ENCODE data around the gene PLEKHM3.

Gene PLEKHM3

DNA sequence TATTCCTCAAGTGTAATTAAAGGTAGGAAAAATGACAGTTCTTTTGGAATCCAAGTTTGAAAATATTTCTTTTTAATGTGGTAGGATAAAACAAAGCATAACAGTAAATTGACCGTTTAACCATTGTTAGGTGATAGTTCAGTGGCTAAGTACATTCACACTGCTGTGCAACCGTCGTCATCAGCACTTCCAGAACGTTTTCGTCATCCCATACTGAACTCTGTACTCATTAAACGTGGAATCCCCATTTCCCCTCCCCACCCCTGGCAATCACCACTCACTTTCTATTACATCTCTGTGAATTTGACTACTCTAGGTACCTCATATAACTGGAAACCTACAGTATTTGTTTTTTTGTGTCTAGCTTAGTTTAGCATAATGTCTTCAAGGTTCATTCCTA is 222.7 kb downstream of the PLEKHM3 start:
- Histone ChIP-seq H3K9ac (ENCODE audit: low read length) (no peak overlapping the region), H3K27ac (ENCODE audit: low read depth, low read length) (no peak overlapping the region), H3K4me3 (ENCODE audit: insufficient read depth, low read length, poor library complexity, severe bottlenecking) (no peak overlapping the region), H3K27me3 (ENCODE audit: low read length) (no peaks in the 10 kb centered on the region), H3K9me3 (ENCODE audit: insufficient read depth, low read length) (no peaks in the 10 kb centered on the region), H2AFZ (ENCODE audit: low read depth, low read length, severe bottlenecking) (no peak overlapping the region), H3K36me3 (ENCODE audit: low read length) (no peaks in the 10 kb centered on the region), H3K9me2 (replicated peaks; ENCODE audit: insufficient read depth, low read length) (no peaks in the 10 kb centered on the region), H3K4me2 (ENCODE audit: low read depth, low read length, poor library complexity, severe bottlenecking) (no peak overlapping the region), H4K20me1 (ENCODE audit: low read depth, low read length) (no peaks in the 10 kb centered on the region), H3K79me2 (ENCODE audit: insufficient read depth, low read length) (no peaks in the 10 kb centered on the region), H3F3A (ENCODE audit: insufficient read depth) (no peaks in the 10 kb centered on the region)
- TF ChIP-seq, protein P1, sequence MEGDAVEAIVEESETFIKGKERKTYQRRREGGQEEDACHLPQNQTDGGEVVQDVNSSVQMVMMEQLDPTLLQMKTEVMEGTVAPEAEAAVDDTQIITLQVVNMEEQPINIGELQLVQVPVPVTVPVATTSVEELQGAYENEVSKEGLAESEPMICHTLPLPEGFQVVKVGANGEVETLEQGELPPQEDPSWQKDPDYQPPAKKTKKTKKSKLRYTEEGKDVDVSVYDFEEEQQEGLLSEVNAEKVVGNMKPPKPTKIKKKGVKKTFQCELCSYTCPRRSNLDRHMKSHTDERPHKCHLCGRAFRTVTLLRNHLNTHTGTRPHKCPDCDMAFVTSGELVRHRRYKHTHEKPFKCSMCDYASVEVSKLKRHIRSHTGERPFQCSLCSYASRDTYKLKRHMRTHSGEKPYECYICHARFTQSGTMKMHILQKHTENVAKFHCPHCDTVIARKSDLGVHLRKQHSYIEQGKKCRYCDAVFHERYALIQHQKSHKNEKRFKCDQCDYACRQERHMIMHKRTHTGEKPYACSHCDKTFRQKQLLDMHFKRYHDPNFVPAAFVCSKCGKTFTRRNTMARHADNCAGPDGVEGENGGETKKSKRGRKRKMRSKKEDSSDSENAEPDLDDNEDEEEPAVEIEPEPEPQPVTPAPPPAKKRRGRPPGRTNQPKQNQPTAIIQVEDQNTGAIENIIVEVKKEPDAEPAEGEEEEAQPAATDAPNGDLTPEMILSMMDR (IDR thresholded peaks at IDR 0.05; ENCODE audit: insufficient read depth, low read length, poor library complexity, severe bottlenecking): no peak
- TF ChIP-seq EZH2phosphoT487 (conservative IDR thresholded peaks at IDR 0.05; ENCODE audit: low read length): no peak

DNA sequence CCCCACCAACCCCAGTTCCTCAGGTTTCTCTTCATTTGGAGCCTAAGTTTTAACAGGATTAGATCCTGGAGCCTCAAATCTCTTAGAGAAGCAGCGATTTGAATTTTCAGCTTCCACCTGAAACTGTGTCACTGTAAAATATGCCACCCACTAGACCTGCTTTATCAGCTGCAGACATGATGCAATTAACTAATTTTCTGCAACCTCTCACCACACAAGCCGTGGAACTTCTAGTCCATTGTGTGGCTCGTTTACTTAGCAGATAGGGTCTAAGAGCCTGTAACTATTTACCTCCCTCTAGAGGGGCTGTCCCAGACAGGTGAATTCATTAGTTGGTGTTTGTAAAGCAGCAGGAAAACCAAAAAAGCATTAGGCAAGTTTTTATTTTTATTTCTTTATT is 224.1 kb downstream of the PLEKHM3 start:
- no peaks in the 10 kb centered on the region for H3K79me2 ChIP-seq (ENCODE audit: insufficient read depth, low read length)
- no peaks in the 10 kb centered on the region for H3F3A ChIP-seq (ENCODE audit: insufficient read depth)
- no peak overlapping the region for H3K4me2 ChIP-seq (ENCODE audit: low read depth, low read length, poor library complexity, severe bottlenecking)
- no peaks in the 10 kb centered on the region for H3K27me3 ChIP-seq (ENCODE audit: low read length)
- TF ChIP-seq, protein P1 (IDR thresholded peaks at IDR 0.05; ENCODE audit: insufficient read depth, low read length, poor library complexity, severe bottlenecking): no peak
- no peak for TF ChIP-seq EZH2phosphoT487 (conservative IDR thresholded peaks at IDR 0.05; ENCODE audit: low read length)
- H3K4me3 ChIP-seq (ENCODE audit: insufficient read depth, low read length, poor library complexity, severe bottlenecking): no peak overlapping the region
- no peaks in the 10 kb centered on the region for H3K9me3 ChIP-seq (ENCODE audit: insufficient read depth, low read length)
- H3K27ac ChIP-seq (ENCODE audit: low read depth, low read length): no peak overlapping the region
- H2AFZ ChIP-seq (ENCODE audit: low read depth, low read length, severe bottlenecking): no peak overlapping the region
- no peaks in the 10 kb centered on the region for H3K36me3 ChIP-seq (ENCODE audit: low read length)
- H3K9ac ChIP-seq (ENCODE audit: low read length): no peak overlapping the region
- no peaks in the 10 kb centered on the region for H3K9me2 ChIP-seq (replicated peaks; ENCODE audit: insufficient read depth, low read length)
- no peaks in the 10 kb centered on the region for H4K20me1 ChIP-seq (ENCODE audit: low read depth, low read length)

DNA sequence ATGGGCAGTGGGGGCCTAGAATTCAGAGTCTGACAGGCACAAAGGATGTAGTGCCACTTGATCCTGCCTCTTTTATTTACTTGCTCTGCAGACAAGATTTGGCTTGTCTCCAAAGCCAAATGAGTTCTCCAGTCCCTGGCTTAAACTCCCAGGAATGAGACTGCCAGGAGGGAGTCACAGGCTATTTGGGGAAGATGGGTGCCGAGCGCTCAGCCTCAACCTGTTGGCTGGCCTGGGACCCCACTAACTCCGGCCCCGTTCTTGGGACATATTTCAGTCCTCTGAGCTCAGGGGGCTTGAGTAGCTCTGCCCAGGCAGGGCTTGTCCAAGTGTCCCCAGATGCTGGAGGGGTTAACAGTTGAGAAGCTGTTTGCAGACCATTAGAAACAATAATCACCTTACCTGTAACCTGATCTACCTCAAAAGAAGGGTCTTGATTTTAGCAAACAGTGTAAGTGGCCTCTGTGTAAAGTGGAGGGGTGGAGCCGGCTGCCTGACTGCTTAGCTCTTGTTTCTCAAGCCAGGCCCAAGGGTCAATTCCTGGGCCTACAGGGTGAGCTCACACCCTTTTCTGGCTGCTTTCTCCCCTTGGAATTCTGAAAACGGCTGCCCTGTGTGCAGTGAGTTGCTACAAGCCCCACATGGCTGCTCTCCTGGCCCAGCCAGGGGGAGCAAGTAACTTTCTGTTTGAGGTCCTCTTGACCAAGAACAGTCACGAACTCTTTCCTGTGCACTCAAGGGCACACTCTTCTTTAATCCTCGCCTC is 228.6 kb downstream of the PLEKHM3 start:
- Histone ChIP-seq H3K9me2 (replicated peaks; ENCODE audit: insufficient read depth, low read length) (no peaks in the 10 kb centered on the region), H3K27ac (ENCODE audit: low read depth, low read length) (no peak overlapping the region), H3K4me3 (ENCODE audit: insufficient read depth, low read length, poor library complexity, severe bottlenecking) (no peak overlapping the region), H3K9ac (ENCODE audit: low read length) (no peak overlapping the region), H3K4me2 (ENCODE audit: low read depth, low read length, poor library complexity, severe bottlenecking) (no peak overlapping the region), H3F3A (ENCODE audit: insufficient read depth) (no peaks in the 10 kb centered on the region), H3K27me3 (ENCODE audit: low read length) (no peaks in the 10 kb centered on the region), H3K36me3 (ENCODE audit: low read length) (no peaks in the 10 kb centered on the region), H3K9me3 (ENCODE audit: insufficient read depth, low read length) (no peaks in the 10 kb centered on the region), H2AFZ (ENCODE audit: low read depth, low read length, severe bottlenecking) (no peak overlapping the region), H4K20me1 (ENCODE audit: low read depth, low read length) (no peaks in the 10 kb centered on the region), H3K79me2 (ENCODE audit: insufficient read depth, low read length) (no peaks in the 10 kb centered on the region)
- TF ChIP-seq EZH2phosphoT487 (conservative IDR thresholded peaks at IDR 0.05; ENCODE audit: low read length): no peak
- TF ChIP-seq, protein P1 (IDR thresholded peaks at IDR 0.05; ENCODE audit: insufficient read depth, low read length, poor library complexity, severe bottlenecking): no peak
